NCI-H748 (cell line): ENCODE results near the gene USP32.
"Not testable (repeated sequence)": the region's sequence is repeated elsewhere in the genome, so short reads cannot be mapped to it uniquely, and the experiment has no call there.

Source experiments
- DNase-seq: peaks from one replicate; lab custom pipeline; 2025; ENCODE audit not compliant: unreplicated experiment; lab: John Stamatoyannopoulos, UW

Gene USP32

DNA sequence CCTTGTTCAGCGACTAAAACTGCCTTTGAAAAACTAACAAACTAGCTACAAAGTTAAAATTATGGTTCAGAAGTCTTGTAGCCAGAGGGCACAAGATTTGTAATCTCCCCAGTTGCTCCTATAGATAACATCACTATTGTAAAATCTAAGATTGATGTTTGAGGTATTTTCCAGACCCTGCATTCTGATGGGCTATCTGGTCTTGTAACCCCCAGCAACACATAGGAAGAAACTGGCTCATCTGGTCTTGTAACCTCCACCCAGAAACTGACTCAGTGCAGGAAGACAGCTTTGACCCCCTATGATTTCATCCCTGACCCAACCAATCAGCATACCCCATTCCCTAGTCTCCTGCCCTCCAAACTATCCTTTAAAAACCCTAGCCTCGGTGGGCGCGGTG, 18.1 kb upstream of the USP32 start:
- no peak for DNase-seq

DNA sequence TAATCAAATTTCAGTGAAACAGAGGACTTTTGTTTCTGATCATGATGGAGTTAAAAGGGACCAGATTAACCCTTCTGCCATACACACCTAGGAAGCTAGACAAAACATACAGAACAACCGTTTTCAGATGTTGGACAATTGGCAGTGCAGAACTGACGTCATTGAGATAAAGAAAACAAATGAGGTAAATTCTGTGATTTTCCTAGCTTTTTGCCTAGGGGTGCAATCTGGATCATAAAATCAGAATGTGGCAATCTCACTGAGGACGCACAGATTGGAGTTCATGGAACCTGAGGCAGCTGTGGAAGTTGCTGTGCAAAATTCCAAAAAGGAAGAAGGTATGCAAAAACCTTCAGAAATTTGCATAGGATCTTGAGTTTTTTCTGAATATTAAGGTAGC, 15.0 kb upstream of the USP32 start:
- DNase-seq: no peak

DNA sequence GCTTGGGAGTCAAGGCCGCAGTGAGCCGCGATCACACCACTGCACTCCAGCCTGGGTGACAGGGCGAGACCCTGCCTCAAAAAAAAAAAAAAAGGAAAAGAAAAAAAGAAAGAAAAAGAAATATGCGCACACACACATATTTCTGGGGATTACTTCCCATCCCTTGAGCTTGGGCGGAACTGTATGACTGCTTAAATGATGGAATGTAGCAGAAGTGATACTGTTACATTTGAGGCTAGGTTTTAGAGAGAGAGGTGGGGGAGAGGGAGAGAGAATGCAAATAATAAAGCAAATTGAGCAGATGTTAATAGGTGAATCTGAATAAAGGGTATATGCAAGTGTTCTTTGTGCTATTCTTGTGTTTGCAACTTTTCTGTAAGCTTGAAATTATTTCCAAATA, 12.0 kb upstream of the USP32 start:
- no peak for DNase-seq

DNA sequence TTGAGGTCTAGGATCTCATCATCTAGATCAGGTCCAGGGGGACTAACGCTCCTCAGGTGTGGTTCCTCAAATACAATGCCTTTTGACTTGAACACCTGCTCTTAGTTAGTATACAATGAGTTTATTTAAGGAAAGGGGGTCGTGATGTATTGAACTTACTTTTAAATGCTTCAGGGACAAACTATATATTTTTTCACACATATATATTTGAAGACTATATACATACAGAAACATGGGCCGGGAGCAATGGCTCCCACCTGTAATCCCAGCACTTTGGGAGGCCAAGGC, 11.5 kb upstream of the USP32 start:
- no peak for DNase-seq

DNA sequence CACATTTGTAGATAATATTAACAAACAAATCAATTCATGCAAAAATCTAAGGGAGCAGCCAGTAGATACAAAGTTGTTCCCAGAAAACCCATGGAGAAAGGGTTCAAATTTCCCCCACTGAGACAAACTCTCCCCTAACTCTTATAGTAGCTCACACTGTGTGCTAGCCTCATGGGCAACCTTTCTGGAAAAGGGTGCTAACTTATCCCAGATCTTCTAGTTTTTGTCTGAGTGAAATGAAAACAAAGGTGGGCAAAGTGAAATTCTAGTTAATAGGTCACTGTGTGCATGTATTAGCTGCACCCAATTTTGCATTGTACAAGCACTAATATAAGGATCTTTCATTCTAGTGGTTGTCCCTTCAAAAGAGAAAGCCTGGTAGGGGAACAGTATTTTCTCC, 9.9 kb upstream of the USP32 start:
- DNase-seq: no peak

DNA sequence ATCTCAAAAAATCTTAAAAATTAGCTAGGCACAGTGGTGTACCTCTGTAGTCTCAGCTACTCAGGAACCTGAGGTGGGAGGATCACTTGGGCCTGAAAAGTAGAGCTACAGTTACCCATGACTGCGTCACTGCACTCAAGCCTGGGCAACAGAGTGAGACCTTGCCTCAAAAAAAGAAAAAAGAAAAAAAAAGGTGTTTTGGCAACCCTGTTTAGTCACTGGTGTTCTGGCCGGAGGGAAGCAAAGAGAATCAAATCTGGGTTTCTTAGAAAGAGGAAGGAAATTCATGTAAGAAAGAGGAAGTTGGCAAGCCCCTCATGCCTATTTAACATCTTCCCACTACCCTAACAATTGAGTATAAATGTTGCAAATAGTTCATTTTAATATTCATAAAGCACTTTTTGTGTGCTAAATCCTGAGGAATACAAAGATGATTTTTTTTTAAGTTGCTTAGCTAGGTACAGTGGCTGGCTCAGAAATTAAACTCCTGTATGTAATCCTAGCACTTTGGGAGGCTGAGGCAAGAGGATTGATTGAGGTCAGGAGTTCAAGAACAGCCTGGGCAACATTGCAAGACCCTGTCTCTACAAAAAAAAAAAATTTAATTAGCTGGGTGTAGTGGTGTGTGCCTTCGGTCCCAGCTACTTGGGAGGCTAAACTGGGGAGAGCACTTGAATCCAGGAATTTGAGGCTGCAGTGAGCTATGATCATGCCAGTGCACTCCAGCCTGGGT, 6.5 kb upstream of the USP32 start:
- no peak for DNase-seq

DNA sequence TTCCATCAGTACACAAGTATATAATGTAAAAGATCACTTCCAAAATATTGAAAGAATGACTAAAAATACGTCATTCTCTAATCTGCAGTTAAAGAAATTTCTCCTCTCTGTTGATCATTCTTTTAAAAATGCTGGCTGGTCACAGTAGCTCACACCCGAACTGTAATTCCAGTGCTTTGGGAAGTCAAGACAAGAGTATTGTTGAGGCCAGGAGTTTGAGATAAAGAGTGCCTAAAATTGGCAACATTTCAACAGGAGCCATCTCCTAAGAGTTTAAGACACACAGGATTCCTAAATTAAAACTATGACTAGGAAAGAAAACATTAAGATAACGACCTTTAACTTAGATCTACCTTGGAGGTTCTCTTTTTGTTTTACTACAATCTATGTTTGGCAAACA, 4.5 kb upstream of the USP32 start:
- DNase-seq: no peak

DNA sequence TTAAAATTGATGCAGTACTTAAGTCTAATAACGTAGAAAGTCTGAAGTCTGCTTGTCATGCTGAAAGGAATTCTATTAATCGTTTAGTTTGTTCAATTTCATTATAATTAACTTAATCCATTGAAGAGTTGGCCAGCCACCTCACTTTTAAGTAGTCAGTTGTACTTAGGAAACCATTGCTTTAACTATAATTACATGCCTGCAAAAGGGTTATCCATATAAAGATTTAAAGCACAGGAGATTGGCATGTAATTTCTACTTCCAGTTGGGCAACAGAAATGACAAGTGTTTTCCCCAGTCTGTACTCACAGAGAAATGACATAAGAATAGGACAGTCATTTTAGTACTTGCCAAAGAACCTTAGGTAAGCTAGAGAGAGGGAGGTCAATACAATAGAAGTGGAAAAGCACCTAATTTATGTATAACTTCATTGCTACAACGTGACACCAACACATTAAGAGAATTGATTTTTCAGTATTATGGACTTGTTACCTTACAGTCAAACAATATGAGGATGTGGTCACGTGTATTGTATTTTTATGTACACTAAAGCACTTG, 3.7 kb upstream of the USP32 start:
- DNase-seq: no peak

DNA sequence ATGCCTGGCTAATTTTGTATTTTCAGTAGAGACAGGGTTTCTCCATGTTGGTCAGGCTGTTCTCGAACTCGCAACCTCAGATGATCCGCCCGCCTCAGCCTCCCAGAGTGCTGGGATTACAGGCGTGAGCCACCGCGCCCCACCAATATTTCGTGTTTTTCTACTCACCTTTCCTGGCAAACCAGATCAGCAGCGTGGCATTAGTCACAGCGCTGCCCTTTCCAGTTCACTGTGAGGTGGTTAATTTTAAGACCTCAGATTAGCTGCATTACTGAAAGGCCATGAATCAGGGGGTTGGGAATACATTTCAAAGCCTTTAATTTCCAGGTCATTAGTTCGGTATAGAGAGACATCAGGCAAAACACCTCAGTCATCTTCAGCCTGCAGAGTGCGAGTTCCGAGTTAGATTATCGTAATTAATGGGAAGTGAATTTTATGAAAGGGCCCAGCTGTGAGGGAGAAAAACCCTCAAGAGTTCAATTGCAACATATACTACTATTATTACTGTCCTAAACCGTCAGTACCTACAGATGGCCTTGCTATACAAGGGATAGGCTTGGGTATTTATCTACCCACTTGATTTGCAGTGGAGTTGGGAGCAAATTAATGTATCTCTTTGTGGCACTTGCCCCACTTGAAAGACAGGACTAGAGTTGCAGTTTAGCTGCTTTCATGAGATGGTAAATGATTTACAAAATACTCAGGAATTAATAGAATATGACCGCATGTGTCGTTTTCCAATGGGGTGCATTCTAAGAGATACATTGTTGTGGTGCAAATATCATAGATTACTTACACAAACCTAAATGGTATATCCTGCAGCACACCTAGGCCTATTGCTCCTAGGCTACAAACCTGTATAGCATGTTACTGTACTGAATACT, 2.1 kb upstream of the USP32 start:
- no peak for DNase-seq

DNA sequence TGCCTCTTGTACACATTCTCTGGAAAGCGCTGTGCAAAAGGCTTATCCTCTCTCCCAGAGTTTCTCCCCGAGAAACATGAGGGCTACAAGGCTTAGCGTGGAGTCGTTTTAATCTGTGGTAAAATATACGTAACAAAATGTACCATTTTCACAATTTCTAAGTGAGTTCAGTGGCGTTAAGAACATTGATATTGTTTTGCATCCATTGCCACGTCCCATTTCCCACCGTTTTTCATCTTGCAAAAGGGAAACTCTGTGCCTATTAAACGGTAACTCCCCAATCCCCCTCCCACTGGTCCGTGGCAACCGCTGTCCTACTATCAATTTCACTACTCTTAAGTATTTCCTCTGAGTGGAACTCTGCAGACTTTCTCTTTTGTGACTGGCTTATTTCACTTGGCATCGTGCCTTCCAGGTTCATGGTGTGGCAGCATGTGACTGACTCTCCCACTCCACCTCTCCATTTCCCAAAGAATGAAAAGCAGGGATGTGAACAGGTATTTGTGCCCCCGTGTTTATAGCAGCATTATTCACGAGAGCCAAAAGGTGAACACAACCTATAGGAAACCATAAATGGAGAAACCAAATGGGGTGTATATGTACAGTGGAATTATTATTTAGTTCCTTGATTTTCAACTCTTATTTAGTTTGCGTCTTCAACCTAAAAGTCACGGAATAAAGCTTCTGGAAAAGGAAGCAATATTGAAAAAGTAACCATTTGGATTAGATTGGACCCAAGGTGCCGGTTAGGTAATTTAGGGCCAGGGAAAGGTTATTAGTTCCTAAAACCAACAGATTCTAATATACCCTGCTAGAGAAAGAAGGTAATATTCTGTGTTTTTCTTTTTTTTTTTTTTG, 1.1 kb upstream of the USP32 start:
- DNase-seq: peak; percentile 72

DNA sequence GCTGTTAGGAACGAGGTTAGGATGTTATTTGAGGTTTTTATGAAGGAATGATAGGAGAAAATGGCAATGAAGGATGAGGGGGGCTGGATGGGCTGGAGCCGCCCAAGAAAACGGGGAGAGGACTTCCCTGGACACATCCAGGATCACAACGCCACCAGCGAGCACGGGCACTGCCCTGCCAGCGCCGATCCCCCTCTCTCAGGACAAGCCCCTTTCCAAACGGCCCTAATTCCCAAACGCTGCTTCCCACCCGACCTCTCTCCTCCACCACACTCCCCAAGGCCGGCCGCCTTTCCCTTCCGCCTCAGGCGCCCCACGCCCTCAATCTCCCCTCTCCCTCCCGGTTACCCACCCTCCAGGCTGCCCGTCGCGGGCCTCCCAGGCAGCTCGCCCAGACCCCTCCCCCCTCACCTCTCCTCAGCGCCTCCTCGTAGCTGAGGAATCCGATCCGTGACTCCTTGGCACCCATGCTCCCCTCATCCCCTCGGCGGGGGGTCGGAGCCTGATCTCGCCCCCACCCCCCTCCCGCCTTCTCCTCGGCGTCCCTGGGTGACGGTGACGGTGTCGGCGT, 377 bp downstream of the USP32 start:
- peak; percentile 83 for DNase-seq

DNA sequence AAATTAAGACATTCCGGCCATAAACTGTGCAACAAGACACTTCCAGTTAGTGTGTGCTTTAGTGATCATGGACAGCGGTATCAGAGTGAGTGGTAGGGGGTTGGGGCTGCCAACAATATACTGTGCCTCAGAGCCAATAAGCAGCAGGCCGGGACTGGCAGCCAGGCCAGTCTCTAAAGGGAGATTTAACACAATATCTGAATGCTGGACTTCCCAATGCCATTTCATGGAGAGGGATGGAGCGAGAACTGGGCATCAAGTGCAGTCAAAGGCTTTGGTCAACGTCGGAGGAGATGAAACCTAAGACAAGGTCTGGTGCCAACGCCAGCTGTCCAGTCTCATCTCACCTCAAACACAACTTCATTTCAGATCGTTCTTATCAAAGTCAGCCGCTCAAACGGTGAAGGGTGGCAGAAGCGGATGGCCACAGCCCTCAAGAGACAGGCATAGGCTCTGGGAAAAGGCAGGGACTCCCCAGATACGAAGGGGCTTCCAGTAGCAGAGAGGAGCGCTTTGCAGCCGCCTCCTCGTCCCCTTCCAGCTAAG, 935 bp downstream of the USP32 start:
- DNase-seq: peak; percentile 60

DNA sequence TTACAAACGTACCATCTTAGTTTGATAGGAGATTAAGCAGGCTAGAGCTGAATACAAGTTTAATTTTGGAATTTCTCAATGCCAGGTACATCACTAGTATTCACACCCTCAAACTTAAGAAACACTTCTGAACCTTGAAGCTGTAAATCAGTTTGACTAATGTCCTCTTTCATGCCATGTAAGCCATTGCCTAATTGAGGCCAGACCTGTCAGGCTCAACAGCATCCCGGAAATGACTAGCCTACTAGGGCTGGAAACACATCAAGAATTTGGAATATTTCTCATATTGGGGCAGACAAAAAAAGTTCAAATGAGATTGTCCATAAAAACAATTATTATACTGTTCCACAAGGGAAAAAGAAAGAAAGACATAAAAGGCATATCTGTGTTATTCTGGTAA, 1.7 kb downstream of the USP32 start:
- DNase-seq: no peak

DNA sequence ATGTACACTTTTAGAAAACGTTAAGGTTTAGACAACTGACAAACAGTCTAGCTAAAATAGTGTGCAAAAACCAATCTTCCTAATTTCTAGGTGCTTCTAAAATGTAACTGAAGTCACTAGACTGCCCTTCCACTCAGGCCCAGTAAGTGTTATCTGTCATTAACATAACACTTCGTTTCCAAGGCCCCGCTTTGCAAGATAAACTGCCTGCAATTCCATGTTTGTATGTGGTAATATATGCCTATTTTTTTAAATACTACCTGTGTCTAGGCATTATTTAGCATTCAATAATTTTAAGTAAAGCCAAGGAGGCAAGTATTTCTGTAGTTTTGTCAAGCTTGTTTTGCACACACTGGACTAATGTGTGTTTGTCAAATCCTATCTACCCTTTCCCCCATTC, 3.2 kb downstream of the USP32 start:
- no peak for DNase-seq

DNA sequence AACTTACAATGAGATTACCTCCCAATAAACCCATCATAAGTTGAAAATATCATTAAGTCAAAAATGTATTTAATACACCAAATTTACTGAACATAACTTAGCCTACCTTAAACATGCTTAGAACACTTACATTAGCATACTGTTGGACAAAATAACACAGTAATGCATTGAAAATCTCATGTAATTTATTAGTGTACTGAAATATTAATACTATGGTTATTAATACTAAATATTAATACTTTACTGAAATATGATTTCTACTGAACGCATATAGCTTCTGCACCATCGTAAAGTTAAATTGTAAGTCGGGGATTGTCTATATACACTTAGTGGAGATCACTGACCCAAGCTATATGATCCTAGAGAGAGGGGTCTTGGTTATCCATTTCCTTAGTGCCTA, 4.3 kb downstream of the USP32 start:
- DNase-seq: no peak

DNA sequence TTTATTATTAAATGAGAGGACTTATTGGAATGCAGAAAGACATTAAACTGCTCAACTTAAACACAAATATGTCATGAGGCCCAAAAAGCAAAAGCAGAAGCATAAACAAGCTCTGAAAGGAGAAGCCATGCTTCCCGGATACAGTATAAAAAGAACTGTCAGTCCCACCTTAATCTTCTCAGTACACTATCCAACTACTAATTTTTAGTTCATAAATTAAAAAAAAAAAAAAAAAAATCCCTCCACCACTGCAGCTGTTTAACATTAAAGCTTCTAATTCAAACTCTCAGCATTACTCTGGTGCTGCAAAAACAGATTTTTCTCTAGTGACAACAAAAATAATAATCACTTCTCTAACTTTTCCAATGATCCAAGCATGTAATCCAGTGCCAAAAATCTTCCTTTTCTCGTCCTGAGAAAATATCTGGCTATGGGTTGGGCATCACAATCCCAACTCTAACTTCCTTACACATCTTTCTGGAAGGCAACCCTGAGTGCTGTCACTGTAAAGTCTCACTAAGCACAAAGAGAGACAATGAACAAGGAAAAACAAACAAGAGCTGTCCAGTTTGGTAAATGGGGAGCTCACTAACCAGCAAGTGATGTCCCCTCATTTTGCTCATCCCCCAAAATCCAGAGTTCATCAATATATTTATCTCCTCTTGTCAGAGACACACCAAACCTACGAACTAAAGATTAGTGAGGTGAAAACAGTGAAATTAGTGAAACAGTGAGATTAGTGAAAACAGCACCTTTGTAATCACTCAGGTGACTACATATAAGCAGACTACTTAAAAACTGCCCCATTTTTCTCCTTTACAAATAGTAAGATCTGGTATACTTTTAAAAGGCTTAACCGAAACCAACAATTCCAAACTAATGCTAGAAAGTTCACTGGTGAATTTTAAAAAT, 5.5 kb downstream of the USP32 start:
- no peak for DNase-seq

DNA sequence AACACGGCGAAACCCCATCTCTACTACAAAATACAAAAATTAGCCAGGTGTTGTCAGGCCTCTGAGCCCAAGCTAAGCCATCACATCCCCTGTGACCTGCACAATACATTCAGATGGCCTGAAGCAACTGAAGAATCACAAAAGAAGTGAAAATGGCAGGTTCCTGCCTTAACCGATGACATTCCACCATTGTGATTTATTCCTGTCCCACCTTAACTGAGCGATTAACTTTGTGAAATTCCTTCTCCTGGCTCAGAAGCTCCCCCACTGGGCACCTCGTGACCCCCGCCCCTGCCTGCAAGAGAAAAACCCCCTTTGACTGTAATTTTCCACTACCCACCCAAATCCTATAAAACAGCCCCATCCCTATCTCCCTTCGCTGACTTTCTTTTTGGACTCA, 7.0 kb downstream of the USP32 start:
- DNase-seq: not testable (repeated sequence)

DNA sequence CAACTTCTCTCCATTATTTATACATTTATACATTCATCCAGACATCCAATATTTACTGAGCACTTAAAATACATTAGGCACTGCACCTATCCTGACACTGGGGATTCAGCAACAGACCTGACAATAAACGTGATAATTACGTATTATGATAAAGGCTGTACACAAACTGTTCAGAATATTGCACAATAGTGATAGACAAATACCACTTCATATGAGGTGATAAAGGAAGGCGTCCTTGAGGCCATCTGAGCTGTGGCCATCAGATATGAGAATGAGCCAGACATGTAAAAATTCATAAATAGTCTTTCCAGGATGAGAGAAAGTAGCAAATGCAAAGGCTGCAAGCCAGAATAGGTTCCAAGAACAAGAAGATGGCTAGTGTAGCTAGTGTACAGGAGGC, 8.6 kb downstream of the USP32 start:
- peak; percentile 88 for DNase-seq

DNA sequence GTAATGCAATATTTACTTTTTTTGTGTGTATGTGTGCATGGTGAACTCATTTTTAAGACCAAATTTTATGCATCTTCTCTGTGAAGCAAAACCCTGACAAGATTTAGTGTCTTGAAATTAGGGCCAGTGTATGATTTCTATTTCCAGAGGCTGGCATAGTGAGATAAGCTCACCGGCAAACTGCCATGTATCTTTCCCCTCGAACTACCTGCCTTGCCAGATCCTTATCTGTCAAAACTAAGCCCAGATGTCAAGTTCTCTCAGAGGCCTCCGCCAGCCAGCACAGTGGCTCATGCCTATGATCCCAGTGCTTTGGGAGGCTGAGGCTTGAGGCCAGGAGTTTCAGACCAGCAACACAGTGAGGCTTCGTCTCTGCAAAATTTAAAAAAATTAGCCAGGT, 10.0 kb downstream of the USP32 start:
- DNase-seq: no peak

DNA sequence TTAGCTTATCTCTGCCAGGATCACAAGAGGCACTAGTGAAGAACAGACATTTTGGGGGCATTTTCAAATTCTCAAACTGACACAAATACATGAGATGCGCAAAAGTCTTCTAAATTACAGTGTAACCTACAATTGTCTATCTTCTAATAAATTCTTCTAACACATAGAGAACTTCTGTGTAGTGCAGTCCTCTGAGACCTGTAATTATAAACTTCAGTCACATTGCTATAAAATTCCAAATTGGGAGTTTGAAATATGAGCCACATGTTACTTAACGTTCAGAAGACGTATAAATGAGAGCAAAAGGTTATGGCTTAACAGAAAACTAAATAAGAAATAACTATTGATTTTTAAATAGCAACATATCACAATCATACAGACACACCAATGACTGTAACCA, 12.5 kb downstream of the USP32 start:
- DNase-seq: not testable (repeated sequence)
